HFFc6 (cell line): ENCODE results near the gene ARHGEF25. TPM values are rescaled to one million over a fixed set of nuclear protein-coding genes. Genes with fewer than 3 reads are reported as not detected.

Source experiments
- DNase-seq: peaks from one replicate; pipeline ENCODE4 v3.0.0-alpha.2; 2018
- H3K27ac Mint-ChIP-seq: 2 replicates; pipeline ENCODE4 v1.8.0; 2020; ENCODE audit warnings: mild to moderate bottlenecking, mixed read lengths
- H3K27me3 Mint-ChIP-seq: 2 replicates; pipeline ENCODE4 v1.8.0; 2021; ENCODE audit warnings: mild to moderate bottlenecking, moderate library complexity, mixed read lengths; ENCODE audit not compliant: insufficient read depth
- H3K36me3 Mint-ChIP-seq: 2 replicates; pipeline ENCODE4 v1.8.0; 2021; ENCODE audit warnings: low read depth, mixed read lengths
- H3K4me1 Mint-ChIP-seq: 2 replicates; pipeline ENCODE4 v1.8.0; 2020; ENCODE audit warnings: low read depth, mixed read lengths
- H3K4me3 Mint-ChIP-seq: 2 replicates; pipeline ENCODE4 v1.8.0; 2020; ENCODE audit warnings: mild to moderate bottlenecking, moderate library complexity, mixed read lengths
- H3K9me3 Mint-ChIP-seq: 2 replicates; pipeline ENCODE4 v1.8.0; 2020; ENCODE audit warnings: mild to moderate bottlenecking, mixed read lengths
- CTCF ChIP-seq: fragments of 200-600 bp; sonication (generic); IDR thresholded peaks from 2 replicates; pipeline ENCODE4 v1.5.0; 2021; ENCODE audit warnings: antibody characterized with exemption, mild to moderate bottlenecking
- total RNA-seq, 6 experiments: library from RNA; stranded (reverse); fragmentation: NEBNext Ultra II Directional; extraction: Animal tissue kit (Norgen Biotek cat#: 25700); gene quantifications; 2 replicates in 1 of 6; 3 replicates in 5 of 6; pipeline ENCODE4 v1.2.3, GENCODE V29; 2021

Gene ARHGEF25
- total RNA-seq, 6 experiments from 2014 or later = 10.2 to 21.9 (median 11.9) TPM

DNA sequence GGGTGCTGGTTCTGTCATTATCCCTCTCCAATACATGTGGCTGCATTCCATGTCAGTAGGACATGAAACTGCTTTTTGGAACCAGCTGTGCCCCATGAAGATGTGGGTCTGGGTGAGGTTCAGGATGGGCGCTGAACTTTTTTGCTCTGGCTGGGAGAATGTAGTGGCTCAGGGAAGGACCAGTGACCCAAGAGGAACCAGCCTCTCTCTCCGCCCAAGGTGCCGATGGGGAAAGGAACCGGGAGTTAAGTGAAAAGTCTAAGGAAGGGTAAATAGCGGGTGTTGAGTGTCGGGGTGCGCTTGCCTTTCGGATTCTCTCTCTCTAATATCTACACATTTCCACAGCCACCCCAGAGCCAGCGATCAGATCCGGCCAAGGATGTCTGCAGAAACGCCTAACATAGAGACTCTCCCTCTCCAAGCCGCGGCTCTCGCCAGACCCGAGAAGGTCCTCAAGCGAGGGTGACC is 7.8 kb downstream of the ARHGEF25 start:
- H3K36me3 Mint-ChIP-seq = peaks cover 13% of the 10 kb centered on the region
- TF ChIP-seq CTCF = no peak
- H3K9me3 Mint-ChIP-seq = no peaks in the 10 kb centered on the region
- H3K4me3 Mint-ChIP-seq = no peak overlapping the region
- no peak overlapping the region for H3K27ac Mint-ChIP-seq
- peaks cover 14% of the 10 kb centered on the region for H3K4me1 Mint-ChIP-seq
- DNase-seq = no peak
- H3K27me3 Mint-ChIP-seq = peaks cover 15% of the 10 kb centered on the region

DNA sequence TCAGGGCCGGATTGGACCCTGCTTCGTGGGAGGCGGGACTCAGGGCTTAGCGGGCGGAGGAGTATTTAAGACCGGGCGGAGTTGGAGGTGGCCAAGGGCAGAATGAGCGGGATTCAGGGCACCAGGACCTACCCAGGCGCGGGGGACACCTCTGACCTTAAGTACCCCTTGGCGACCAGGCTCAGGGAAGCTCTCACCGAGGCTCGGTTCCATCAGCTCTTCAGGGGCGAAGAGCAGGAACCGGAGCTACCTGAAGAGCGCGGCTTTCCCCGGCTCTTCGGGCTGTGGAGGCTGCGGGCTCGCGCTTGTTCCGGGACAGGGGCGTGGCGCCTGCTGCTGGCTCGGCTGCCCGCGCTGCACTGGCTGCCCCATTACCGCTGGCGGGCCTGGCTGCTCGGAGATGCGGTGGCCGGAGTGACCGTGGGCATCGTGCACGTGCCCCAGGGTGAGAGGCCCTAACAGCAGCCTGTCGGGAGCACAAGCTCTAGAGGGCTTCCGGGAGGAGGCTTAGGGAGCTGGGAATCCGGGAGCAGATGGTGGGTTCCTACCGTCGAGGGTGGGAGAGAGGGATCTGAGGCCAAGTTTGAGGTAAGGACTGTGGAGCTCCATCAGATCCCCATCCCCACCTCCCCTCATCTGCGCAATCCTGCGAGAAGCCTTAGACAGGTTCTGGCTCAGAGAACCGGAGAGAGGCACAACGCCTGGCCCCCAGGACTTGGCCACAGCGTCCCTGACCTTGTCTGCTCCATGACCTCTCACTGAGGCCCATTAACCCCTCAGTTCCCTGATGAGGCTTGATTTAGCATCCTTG is 8.4 kb downstream of the ARHGEF25 start:
- Mint-ChIP-seq H3K27ac (no peak overlapping the region), H3K36me3 (peaks cover 13% of the 10 kb centered on the region), H3K4me3 (no peak overlapping the region), H3K27me3 (peaks cover 18% of the 10 kb centered on the region), H3K4me1 (peaks cover 14% of the 10 kb centered on the region), H3K9me3 (no peaks in the 10 kb centered on the region)
- DNase-seq = no peak
- no peak for TF ChIP-seq CTCF

DNA sequence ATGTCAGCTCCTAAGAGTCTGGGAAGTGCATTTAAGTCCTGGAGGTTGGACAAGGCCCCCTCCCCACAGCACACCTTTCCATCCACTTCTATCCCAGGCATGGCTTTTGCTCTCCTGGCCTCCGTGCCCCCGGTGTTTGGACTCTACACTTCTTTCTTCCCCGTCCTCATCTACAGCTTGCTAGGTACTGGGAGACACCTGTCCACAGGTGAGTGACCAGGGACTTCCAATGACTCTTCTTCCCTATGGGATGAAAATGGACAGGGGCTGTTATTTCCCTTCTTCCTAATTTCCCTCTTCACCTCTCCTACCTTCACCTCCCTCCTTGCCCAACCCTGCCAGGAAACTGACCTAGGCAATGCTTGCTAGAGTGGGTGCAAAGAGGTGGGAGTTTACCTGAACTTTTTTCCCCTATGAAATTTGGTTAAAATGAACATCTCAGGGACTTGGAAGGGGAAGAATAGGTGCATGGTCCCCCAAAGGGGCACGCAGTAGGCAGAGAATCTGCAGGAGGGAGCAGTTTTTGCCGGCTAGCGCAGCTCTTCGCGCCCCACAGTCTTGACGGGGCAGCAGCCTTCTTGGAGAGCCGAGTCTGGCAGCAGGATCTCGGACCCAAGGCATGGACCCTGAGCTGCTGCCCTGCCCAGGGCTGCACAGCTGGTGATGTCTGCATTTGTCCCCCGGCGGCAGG is 9.2 kb downstream of the ARHGEF25 start:
- no peak for TF ChIP-seq CTCF
- 0 out of 2 replicates have a peak overlapping the region, but pooled peaks have one; percentile 75 for H3K4me3 Mint-ChIP-seq
- peaks cover 13% of the 10 kb centered on the region for H3K36me3 Mint-ChIP-seq
- no peak overlapping the region for H3K27ac Mint-ChIP-seq
- DNase-seq = no peak
- peaks cover 14% of the 10 kb centered on the region for H3K4me1 Mint-ChIP-seq
- no peaks in the 10 kb centered on the region for H3K9me3 Mint-ChIP-seq
- H3K27me3 Mint-ChIP-seq = peaks cover 22% of the 10 kb centered on the region

GRCh38 chr12:57620936-57621496 is 9.8 kb downstream of the ARHGEF25 start:
- no peak for TF ChIP-seq CTCF
- Mint-ChIP-seq H3K27ac (no peak overlapping the region), H3K9me3 (no peaks in the 10 kb centered on the region), H3K4me1 (peaks cover 14% of the 10 kb centered on the region), H3K4me3 (peak overlapping the region; percentile 75), H3K36me3 (peaks cover 9% of the 10 kb centered on the region), H3K27me3 (peaks cover 27% of the 10 kb centered on the region)
- DNase-seq = no peak

- H3K36me3 Mint-ChIP-seq = peaks cover 2% of the 10 kb centered on the region
- peak; percentile 4 for DNase-seq
- no peaks in the 10 kb centered on the region for H3K9me3 Mint-ChIP-seq
- H3K27me3 Mint-ChIP-seq = peaks cover 28% of the 10 kb centered on the region
- TF ChIP-seq CTCF = peak; percentile 94
- H3K27ac Mint-ChIP-seq = no peak overlapping the region
- H3K4me3 Mint-ChIP-seq = peak overlapping the region; percentile 75
- peaks cover 7% of the 10 kb centered on the region for H3K4me1 Mint-ChIP-seq
Measured at GRCh38 chr12:57621497-57622292, 10.5 kb downstream of the ARHGEF25 start.
